ENCODE data around the gene NUF2.
A peak's percentile ranks its signal among the peaks of the same experiment; 100 is the strongest.

NUF2 gene

DNA sequence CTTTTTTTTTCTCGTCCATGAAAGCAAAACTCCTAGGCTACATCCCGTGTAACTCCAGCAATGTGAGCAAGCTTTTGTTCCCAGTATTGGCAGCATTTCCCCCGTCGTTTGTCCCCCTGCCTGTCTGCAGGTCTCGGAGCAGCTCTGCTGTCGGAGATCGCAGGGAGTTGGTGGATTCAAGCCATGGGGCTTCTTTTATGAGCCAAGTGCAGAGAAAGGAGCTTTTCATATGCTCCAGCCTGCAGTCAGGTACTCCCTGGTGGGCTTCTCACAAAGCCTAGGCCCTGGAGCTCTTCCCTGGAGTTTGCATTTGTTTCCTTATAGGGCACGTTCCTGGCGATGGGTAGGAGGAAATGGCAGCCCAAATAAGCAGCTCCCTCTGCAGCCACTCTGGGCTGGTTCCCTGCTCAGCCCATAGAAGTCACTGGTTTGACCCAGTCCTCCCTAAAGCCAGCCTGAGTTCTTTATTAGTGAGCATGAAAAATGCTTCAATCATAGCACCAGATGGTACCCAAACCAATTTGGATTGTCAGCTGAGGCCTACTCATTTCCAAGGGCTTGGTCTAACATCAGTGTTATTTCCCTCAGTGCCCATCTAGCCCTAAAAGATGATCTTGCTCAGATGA, 78.3 kb downstream of the NUF2 start:
- peak; percentile 92 for DNase-seq (ENCODE audit: low read depth, low spot score)

DNA sequence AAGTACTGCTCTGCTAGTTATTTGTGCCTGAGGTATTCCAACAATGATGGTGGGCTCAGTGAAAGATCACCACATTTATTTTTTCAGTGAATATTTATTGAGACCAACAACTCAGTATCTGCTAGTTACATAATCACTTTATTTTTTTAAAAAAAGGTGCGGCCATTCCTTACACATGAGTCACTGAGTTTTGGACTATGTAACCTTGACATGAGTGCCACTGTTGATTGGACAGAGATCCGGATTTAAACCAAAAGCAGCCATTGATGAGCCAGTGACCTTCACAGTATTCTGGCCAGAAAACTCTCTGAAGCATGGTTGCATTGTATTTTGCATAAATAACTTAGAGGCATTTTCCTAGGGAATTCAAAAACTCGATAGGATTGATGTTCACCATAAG, 79.5 kb downstream of the NUF2 start:
- no peak for DNase-seq (ENCODE audit: low read depth, low spot score)
